ENCODE measurements around the gene HIGD1C.
"Not testable (repeated sequence)": the region's sequence is repeated elsewhere in the genome, so short reads cannot be mapped to it uniquely, and the experiment has no call there.

HIGD1C gene

GRCh38 chr12:50952510-50952909, at the start of gene HIGD1C:
HIGD1C (plus strand) TSS chr12:50952544; CDS start chr12:50953999, 1,455 bp downstream.
- Histone ChIP-seq H2AFZ (ENCODE audit: low read length, unreplicated experiment) (no peak within 1 kb of the TSS), H3K36me3 (ENCODE audit: insufficient read depth, low read length) (no peaks in the 10 kb centered on the region), H3K4me1 (ENCODE audit: control insufficient read depth, insufficient read depth, low read length, unreplicated experiment) (no peaks in the 10 kb centered on the region), H3K27me3 (ENCODE audit: insufficient read depth, low read length) (no peaks in the 10 kb centered on the region), H3K4me3 (ENCODE audit: low read depth, low read length) (no peak within 1 kb of the TSS), H3K27ac (ENCODE audit: low read depth, low read length) (no peak within 1 kb of the TSS), H3K79me2 (ENCODE audit: control insufficient read depth, insufficient read depth, low read length, unreplicated experiment) (no peaks in the 10 kb centered on the region)

DNA sequence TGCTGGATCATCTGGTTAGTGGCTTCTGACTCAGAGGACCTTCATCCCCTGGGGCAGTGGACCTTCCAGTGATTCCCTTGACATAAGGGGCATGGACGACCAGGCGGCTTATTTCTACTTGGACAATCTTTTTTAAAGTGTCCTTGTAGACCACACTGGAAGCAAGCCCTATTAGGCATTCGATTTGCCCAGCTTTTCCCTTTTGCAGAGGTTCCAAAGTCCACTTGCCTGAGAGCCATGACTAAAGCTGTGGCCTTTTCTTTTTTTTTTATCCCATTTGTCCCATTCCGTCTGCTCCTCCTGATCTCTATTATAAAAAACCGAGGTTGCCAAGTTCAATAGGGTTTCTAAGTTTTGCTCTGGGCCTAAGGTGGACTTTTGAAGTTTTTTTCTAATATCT, 43.9 kb upstream of the HIGD1C start:
- H3K4me3 ChIP-seq (ENCODE audit: low read depth, low read length); H3K36me3 ChIP-seq (ENCODE audit: insufficient read depth, low read length); H2AFZ ChIP-seq (ENCODE audit: low read length, unreplicated experiment); H3K4me1 ChIP-seq (ENCODE audit: control insufficient read depth, insufficient read depth, low read length, unreplicated experiment); H3K27ac ChIP-seq (ENCODE audit: low read depth, low read length); H3K79me2 ChIP-seq (ENCODE audit: control insufficient read depth, insufficient read depth, low read length, unreplicated experiment); H3K27me3 ChIP-seq (ENCODE audit: insufficient read depth, low read length): not testable (repeated sequence)

GRCh38 chr12:50912361-50912760, 40.0 kb upstream of the HIGD1C start:
- H3K36me3 ChIP-seq (ENCODE audit: insufficient read depth, low read length); H3K79me2 ChIP-seq (ENCODE audit: control insufficient read depth, insufficient read depth, low read length, unreplicated experiment); H2AFZ ChIP-seq (ENCODE audit: low read length, unreplicated experiment); H3K27me3 ChIP-seq (ENCODE audit: insufficient read depth, low read length); H3K27ac ChIP-seq (ENCODE audit: low read depth, low read length); H3K4me1 ChIP-seq (ENCODE audit: control insufficient read depth, insufficient read depth, low read length, unreplicated experiment); H3K4me3 ChIP-seq (ENCODE audit: low read depth, low read length): not testable (repeated sequence)

GRCh38 chr12:50913224-50913623, 39.1 kb upstream of the HIGD1C start:
- Histone ChIP-seq H3K4me1 (ENCODE audit: control insufficient read depth, insufficient read depth, low read length, unreplicated experiment) (no peaks in the 10 kb centered on the region), H3K27ac (ENCODE audit: low read depth, low read length) (no peak overlapping the region), H3K79me2 (ENCODE audit: control insufficient read depth, insufficient read depth, low read length, unreplicated experiment) (no peaks in the 10 kb centered on the region)

DNA sequence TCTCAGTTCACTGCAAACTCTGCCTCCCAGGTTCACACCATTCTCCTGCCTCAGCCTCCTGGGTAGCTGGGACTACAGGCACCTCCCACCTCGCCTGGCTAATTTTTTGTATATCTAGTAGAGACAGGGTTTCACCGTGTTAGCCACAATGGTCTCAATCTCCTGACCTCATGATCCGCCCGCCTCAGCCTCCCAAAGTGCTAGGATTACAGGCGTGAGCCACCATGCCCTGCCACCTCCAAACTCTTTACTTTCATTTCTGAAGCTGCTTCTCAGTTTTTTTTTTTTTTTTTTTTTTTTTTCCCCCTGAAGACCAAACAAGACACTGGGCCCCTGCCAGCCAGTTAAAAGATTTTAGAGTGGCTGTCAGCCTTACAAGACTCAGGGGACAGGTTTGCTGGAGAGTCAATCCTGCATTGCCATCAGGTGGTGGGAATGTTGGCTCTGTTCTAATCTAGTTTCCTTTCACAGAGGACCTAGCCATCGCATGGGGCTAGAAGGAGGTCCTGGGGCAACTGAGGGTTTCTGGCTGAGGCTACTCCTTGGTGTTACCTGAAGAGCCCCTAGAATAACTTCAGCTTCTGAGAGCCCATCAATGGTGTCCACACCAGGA, 37.4 kb upstream of the HIGD1C start:
- H3K27ac ChIP-seq (ENCODE audit: low read depth, low read length) = no peak overlapping the region
- peaks cover 3% of the 10 kb centered on the region; the same call in 1 of the 2 replicates for H3K27me3 ChIP-seq (ENCODE audit: insufficient read depth, low read length)
- no peak overlapping the region for H2AFZ ChIP-seq (ENCODE audit: low read length, unreplicated experiment)
- H3K4me1 ChIP-seq (ENCODE audit: control insufficient read depth, insufficient read depth, low read length, unreplicated experiment) = no peaks in the 10 kb centered on the region
- no peaks in the 10 kb centered on the region for H3K79me2 ChIP-seq (ENCODE audit: control insufficient read depth, insufficient read depth, low read length, unreplicated experiment)
- H3K36me3 ChIP-seq (ENCODE audit: insufficient read depth, low read length) = no peaks in the 10 kb centered on the region
- no peak overlapping the region for H3K4me3 ChIP-seq (ENCODE audit: low read depth, low read length)

More at GRCh38 chr12:50913224-50913623, 39.1 kb upstream of the HIGD1C start:
- Histone ChIP-seq H3K36me3 (ENCODE audit: insufficient read depth, low read length) (no peaks in the 10 kb centered on the region), H2AFZ (ENCODE audit: low read length, unreplicated experiment) (no peak overlapping the region), H3K27me3 (ENCODE audit: insufficient read depth, low read length) (peaks cover 3% of the 10 kb centered on the region; the same call in 1 of the 2 replicates), H3K4me3 (ENCODE audit: low read depth, low read length) (no peak overlapping the region)

GRCh38 chr12:50916292-50916691, 36.1 kb upstream of the HIGD1C start:
- no peak overlapping the region for H3K27ac ChIP-seq (ENCODE audit: low read depth, low read length)
- no peak overlapping the region for H2AFZ ChIP-seq (ENCODE audit: low read length, unreplicated experiment)
- no peaks in the 10 kb centered on the region for H3K36me3 ChIP-seq (ENCODE audit: insufficient read depth, low read length)
- H3K4me1 ChIP-seq (ENCODE audit: control insufficient read depth, insufficient read depth, low read length, unreplicated experiment) = no peaks in the 10 kb centered on the region
- no peak overlapping the region for H3K4me3 ChIP-seq (ENCODE audit: low read depth, low read length)
- H3K79me2 ChIP-seq (ENCODE audit: control insufficient read depth, insufficient read depth, low read length, unreplicated experiment) = no peaks in the 10 kb centered on the region
- no peaks in the 10 kb centered on the region for H3K27me3 ChIP-seq (ENCODE audit: insufficient read depth, low read length)

GRCh38 chr12:50918584-50919316, 33.6 kb upstream of the HIGD1C start:
- no peaks in the 10 kb centered on the region for H3K27me3 ChIP-seq (ENCODE audit: insufficient read depth, low read length)
- no peaks in the 10 kb centered on the region for H3K36me3 ChIP-seq (ENCODE audit: insufficient read depth, low read length)
- H2AFZ ChIP-seq (ENCODE audit: low read length, unreplicated experiment) = no peak overlapping the region
- H3K79me2 ChIP-seq (ENCODE audit: control insufficient read depth, insufficient read depth, low read length, unreplicated experiment) = no peaks in the 10 kb centered on the region
- H3K27ac ChIP-seq (ENCODE audit: low read depth, low read length) = no peak overlapping the region
- no peak overlapping the region for H3K4me3 ChIP-seq (ENCODE audit: low read depth, low read length)
- peaks cover 16% of the 10 kb centered on the region for H3K4me1 ChIP-seq (ENCODE audit: control insufficient read depth, insufficient read depth, low read length, unreplicated experiment)

- 0 out of 2 replicates have a peak overlapping the region, but pooled peaks have one; percentile 11 for H3K4me3 ChIP-seq (ENCODE audit: low read depth, low read length)
- peaks cover 19% of the 10 kb centered on the region for H3K79me2 ChIP-seq (ENCODE audit: control insufficient read depth, insufficient read depth, low read length, unreplicated experiment)
- no peaks in the 10 kb centered on the region for H3K36me3 ChIP-seq (ENCODE audit: insufficient read depth, low read length)
- peak overlapping the region; percentile 88 for H3K27ac ChIP-seq (ENCODE audit: low read depth, low read length)
- H3K27me3 ChIP-seq (ENCODE audit: insufficient read depth, low read length) = no peaks in the 10 kb centered on the region
- peaks cover 27% of the 10 kb centered on the region for H3K4me1 ChIP-seq (ENCODE audit: control insufficient read depth, insufficient read depth, low read length, unreplicated experiment)
- H2AFZ ChIP-seq (ENCODE audit: low read length, unreplicated experiment) = peak overlapping the region; percentile 82
Measured at GRCh38 chr12:50922820-50923219, 29.5 kb upstream of the HIGD1C start.

DNA sequence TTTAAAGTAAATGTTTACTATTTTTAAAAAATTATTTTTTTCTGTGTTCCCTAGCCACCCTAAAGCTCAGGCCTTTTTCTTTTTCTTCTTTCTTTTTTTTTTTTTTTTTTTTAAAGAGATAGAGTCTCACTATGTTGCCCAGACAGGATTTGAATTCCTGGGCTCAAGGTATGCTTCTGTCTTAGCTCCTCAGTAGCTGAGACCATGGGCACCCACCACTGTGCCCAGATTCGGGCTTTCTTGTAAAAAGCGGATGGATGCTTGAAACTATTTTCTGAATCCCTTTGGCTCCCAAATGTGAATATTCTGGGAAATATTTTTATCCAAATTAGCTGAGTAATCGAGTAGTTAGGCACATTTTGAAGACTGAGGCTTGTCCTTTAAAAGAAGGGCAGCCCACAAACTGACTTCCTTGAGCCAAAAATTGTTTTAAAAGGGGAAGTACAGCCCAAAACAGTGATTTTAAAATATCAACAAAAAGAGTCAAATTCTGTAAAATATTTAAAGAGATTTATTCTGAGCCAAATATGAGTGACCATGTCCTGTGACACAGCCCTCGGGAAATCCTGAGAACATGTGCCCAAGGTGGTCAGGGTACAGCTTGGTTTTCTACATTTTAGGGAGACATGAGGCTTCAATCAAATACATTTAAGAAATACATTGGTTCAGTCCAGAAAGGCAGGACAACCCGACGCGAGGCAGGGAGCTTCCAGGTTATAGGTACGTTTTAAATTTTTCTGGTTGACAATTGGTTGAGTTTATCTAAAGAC, 28.8 kb upstream of the HIGD1C start:
- H3K4me3 ChIP-seq (ENCODE audit: low read depth, low read length) = peak overlapping the region; percentile 92
- no peaks in the 10 kb centered on the region for H3K36me3 ChIP-seq (ENCODE audit: insufficient read depth, low read length)
- H3K27ac ChIP-seq (ENCODE audit: low read depth, low read length) = peak overlapping the region; percentile 88
- no peaks in the 10 kb centered on the region for H3K27me3 ChIP-seq (ENCODE audit: insufficient read depth, low read length)
- peaks cover 19% of the 10 kb centered on the region for H3K79me2 ChIP-seq (ENCODE audit: control insufficient read depth, insufficient read depth, low read length, unreplicated experiment)
- peak overlapping the region; percentile 95 for H2AFZ ChIP-seq (ENCODE audit: low read length, unreplicated experiment)
- H3K4me1 ChIP-seq (ENCODE audit: control insufficient read depth, insufficient read depth, low read length, unreplicated experiment) = peaks cover 33% of the 10 kb centered on the region

GRCh38 chr12:50924131-50924438, 28.3 kb upstream of the HIGD1C start:
- H3K4me3 ChIP-seq (ENCODE audit: low read depth, low read length) = peak overlapping the region; percentile 92

More at GRCh38 chr12:50924131-50924438, 28.3 kb upstream of the HIGD1C start:
- peak overlapping the region; percentile 95 for H2AFZ ChIP-seq (ENCODE audit: low read length, unreplicated experiment)
- no peaks in the 10 kb centered on the region for H3K27me3 ChIP-seq (ENCODE audit: insufficient read depth, low read length)
- peaks cover 33% of the 10 kb centered on the region for H3K4me1 ChIP-seq (ENCODE audit: control insufficient read depth, insufficient read depth, low read length, unreplicated experiment)
- peak overlapping the region; percentile 88 for H3K27ac ChIP-seq (ENCODE audit: low read depth, low read length)
- no peaks in the 10 kb centered on the region for H3K36me3 ChIP-seq (ENCODE audit: insufficient read depth, low read length)
- peaks cover 19% of the 10 kb centered on the region for H3K79me2 ChIP-seq (ENCODE audit: control insufficient read depth, insufficient read depth, low read length, unreplicated experiment)
